OCI-LY1 (cell line): Measurements from ENCODE around the gene AMDHD2.

Experiments used
- CTCF ChIP-seq: fragments of 200-600 bp; sonication (generic), shearing (Covaris generic); IDR thresholded peaks from 2 replicates; pipeline ENCODE4 v1.5.1; 2017; ENCODE audit warnings: mild to moderate bottlenecking, antibody characterized with exemption, low read length, moderate library complexity, mixed read lengths
- EZH2 ChIP-seq: fragments of 200-600 bp; sonication (generic), shearing (Covaris generic); IDR thresholded peaks from 2 replicates; pipeline ENCODE4 v1.8.0; 2017; ENCODE audit warnings: borderline replicate concordance, mixed run types, mild to moderate bottlenecking, antibody characterized with exemption, low read length, moderate library complexity, mixed read lengths

DNA sequence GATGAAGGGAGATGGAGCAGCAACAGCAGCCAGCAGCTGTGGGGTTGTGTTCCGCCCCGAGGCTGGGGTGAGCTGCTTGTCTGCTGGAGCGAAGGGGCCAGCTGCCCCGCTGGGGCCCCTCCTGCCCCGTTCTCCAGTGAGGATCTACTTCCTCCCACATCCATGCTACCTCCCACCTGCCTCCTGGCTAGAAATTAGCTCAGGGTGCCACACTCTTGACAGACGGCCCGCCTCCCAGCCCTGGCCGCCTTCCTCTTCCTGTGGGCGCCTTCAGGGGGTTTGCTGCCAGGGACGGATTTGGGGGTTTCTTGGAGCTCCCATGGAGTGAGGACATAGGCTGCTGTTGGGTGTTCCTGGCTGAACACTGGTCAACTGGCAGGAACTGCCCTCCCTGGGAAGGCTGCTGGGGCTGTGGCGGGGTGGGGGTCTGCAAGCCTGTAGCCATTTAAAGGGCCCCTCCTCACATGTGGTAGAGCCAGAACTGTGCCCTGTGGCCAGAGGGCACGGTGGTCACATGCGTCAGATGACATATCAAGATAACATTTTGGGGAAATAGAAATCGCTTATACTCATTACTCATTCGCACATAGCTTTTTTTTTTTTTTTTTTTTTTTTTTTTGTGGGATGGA is 32.2 kb upstream of the AMDHD2 start:
- no peak for TF ChIP-seq CTCF
- TF ChIP-seq EZH2 = no peak
